NT2/D1 (cell line): Measurements from ENCODE around the gene PDCL3.

Experiments used
- SUZ12 ChIP-seq: IDR thresholded peaks from 2 replicates; pipeline ENCODE4 v1.6.1; 2011; ENCODE audit not compliant: insufficient read length, insufficient read depth; ENCODE audit errors: extremely low read depth
- YY1 ChIP-seq: IDR thresholded peaks from 2 replicates; pipeline ENCODE4 v1.6.1; 2011; ENCODE audit not compliant: insufficient read length, insufficient read depth
- ZNF274 ChIP-seq: IDR thresholded peaks from 2 replicates; pipeline ENCODE4 v1.6.1; 2011; ENCODE audit warnings: mild to moderate bottlenecking, low read depth, low read length

- TF ChIP-seq SUZ12 (no peak), ZNF274 (no peak), YY1 (no peak)
Measured at GRCh38 chr2:100518801-100519200, 44.0 kb upstream of the PDCL3 start.
